ENCODE results near the gene MPP3. TPM values are rescaled to one million over a fixed set of nuclear protein-coding genes. Genes with fewer than 3 reads are reported as not detected.

MPP3 gene
- polyA plus RNA-seq, 3 donors from 2014 or later: not detected

DNA sequence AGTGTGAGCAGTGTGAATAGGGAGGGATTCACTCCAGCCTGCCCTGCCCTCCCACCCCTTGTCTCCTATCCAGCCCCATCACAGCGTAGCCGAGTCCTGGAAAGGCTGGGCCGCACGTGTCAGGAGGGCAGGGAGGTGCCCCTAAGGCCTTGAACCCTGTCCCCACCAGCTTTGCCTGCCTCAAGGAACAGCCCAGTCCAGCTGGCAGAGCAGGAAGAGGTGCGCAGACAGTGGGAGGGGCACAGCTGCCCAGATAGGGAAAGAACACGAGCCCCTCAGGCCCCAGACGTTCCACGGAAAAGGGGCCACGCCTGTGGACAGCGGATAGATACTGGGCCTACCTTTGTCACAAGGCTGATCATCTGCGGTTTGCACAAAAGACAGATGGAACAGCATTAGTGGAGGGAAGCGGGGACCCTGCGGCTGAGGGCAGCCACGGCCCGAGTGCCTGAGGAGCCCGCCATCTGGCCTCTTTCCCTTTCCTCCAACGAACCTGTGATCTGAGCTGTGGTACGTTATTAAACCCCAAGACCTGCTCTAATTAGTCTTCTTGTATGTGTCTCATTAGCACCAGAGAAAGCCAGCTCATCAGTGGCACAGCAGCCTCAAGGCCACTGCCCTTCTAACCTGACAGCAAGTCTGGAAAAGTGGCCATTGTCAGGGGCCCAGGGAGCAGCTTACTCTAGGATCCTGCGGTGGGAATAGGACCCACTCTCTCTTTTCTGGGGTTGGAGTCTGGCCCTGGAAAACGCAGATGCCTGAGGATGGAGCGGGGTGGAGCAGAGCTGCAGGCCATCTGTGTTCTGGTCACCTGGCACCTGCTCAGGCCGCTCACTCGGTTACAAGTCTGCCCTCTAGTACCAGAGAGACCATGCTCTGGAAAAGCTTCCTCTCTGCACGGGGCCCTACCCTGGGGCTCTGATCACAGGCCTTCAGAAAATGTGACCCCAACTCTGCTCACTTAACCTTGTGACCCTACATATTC is 16.3 kb downstream of the MPP3 start:
- DNase-seq: no peak
- Mint-ChIP-seq H3K4me1 (no peaks in the 10 kb centered on the region), H3K27me3 (ENCODE audit: low read depth in 3 of 3) (peaks cover 1 to 7% (median 2%) of the 10 kb centered on the region in 3 donors), H3K27ac (no peak overlapping the region), H3K9me3 (no peaks in the 10 kb centered on the region), H3K4me3 (no peak overlapping the region), H3K36me3 (no peaks in the 10 kb centered on the region)

DNA sequence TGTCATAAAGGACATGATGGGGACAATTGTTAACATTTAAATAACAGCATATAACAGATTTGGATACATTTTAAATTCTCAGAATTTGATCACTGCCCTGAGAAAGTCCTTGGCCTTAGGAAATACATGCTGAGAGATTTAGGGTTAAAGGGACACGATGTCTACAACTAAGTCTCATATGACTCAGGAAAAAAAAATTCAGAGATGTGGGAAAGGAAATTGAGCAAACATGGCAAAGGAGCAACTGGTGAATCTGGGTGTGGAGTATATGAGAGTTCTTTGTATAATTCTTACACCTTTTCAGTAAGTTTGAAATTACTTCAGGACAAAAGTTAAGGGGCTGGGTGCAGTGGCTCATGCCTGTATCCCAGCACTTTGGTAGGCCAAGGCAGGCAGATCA is 18.2 kb downstream of the MPP3 start:
- Mint-ChIP-seq H3K36me3 (no peaks in the 10 kb centered on the region), H3K9me3 (no peaks in the 10 kb centered on the region), H3K27ac (no peak overlapping the region), H3K4me3 (no peak overlapping the region), H3K4me1 (no peaks in the 10 kb centered on the region), H3K27me3 (ENCODE audit: low read depth in 3 of 3) (peaks cover 1 to 11% (median 2%) of the 10 kb centered on the region in 3 donors)
- DNase-seq: no peak

DNA sequence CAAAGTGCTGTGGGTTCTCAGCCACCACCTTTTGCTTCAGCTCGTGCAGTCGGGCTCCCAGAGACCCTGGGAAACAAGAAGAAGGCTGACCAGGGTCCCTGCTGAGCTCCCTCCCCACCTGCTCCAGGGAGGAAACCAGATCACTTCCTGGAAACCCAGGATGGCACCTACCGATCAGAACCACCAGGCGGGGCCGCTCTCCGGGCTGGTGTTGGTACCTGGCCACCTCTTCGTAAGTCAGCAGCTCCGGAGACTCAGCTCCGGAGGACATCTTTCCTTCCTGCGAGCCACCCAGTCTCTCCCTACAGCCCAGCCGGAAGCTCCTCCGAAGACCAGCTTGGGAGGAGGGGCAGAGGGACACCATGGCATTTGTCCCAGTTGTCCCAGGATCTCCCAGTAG is 18.9 kb downstream of the MPP3 start:
- peaks cover 1 to 11% (median 2%) of the 10 kb centered on the region in 3 donors for H3K27me3 Mint-ChIP-seq (ENCODE audit: low read depth in 3 of 3)
- no peak overlapping the region for H3K27ac Mint-ChIP-seq
- H3K36me3 Mint-ChIP-seq: no peaks in the 10 kb centered on the region
- DNase-seq: no peak
- no peak overlapping the region for H3K4me3 Mint-ChIP-seq
- H3K9me3 Mint-ChIP-seq: no peaks in the 10 kb centered on the region
- no peaks in the 10 kb centered on the region for H3K4me1 Mint-ChIP-seq

DNA sequence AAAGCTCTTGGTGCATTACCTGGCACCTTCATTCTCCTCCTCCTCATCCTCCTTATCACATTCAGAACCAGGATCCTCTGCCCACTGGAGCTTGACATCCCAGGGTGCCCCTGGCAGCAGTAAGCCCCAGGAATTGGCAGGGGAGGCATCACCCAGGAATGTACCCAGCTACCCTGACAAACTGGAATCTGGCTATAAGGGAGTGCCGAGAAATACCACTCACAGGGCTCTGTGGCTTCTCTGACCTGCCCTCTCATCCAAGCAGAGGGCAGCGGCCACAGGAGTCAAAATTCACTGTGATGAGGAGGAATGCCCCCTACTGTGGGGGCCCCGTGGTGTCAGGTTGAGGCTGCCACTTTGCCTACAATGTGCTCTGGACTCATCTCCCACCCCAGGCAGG is 19.6 kb downstream of the MPP3 start:
- DNase-seq: no peak
- Mint-ChIP-seq H3K4me1 (no peaks in the 10 kb centered on the region), H3K36me3 (no peaks in the 10 kb centered on the region), H3K27me3 (ENCODE audit: low read depth in 3 of 3) (peaks cover 1 to 11% (median 2%) of the 10 kb centered on the region in 3 donors), H3K4me3 (no peak overlapping the region), H3K27ac (no peak overlapping the region), H3K9me3 (no peaks in the 10 kb centered on the region)

DNA sequence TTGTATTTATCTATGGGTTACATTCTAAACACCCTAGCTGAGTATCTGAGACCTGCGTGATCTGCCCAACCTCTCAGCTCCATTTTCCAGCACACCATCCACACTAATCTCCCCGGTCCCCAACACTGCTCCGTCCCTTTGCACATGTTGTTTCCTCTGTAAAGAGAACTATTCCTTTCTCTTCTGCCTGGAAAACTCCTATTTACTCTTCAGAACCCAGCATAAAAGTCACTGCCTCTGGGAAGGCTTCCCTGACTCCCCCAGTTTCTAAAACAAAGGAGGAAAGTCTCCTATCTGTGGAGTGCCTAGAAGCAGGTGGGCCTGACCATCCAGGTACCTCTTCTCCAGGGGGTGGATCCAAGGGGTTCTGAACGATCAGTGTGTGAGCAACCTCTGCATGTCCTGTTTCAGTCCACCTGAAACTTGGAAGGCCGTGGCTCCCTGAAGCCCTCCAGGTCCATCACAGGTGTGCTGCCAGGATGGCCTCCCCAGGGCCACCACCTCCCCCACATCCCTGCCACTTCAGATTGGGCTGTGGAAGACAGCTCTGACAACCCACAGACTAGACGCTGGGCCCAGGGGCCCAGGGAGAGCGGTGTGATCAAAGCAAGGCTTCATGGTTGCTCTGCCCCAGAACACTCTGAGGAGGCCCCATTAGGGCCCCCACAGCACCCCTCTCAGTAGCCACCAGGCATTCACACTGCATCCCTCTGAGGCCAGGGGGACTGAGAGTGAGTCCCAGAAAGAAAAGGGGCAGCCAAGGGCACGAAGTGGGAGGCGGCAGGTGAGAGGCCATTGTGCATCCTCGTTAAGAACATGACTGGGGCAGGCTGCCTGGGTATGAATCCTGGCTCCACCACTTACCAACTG is 20.3 kb downstream of the MPP3 start:
- Mint-ChIP-seq H3K27me3 (ENCODE audit: low read depth in 3 of 3) (peaks cover 1 to 11% (median 2%) of the 10 kb centered on the region in 3 donors), H3K4me3 (no peak overlapping the region), H3K9me3 (no peaks in the 10 kb centered on the region), H3K36me3 (no peaks in the 10 kb centered on the region), H3K27ac (no peak overlapping the region), H3K4me1 (no peaks in the 10 kb centered on the region)
- no peak for DNase-seq

DNA sequence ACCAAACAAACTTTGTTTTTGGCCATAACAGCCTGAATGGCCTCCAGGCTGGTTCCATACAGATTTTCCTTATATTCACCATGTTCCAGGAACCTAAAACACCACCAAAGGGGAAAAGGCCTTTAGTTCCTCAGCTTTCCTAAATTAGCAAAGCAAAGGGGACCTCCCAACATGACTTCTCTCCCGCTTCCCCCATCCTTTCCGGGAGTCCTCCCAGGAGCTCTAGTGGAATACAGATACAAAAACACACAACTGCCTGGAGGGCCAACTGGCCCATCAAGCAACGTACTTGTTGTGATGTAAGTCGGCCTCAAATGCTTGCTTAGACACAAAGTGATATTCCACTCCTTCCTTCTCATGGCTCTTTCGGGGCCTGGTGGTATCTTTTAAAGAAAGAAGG is 22.1 kb downstream of the MPP3 start:
- Mint-ChIP-seq H3K4me1 (no peaks in the 10 kb centered on the region), H3K9me3 (no peaks in the 10 kb centered on the region), H3K27me3 (ENCODE audit: low read depth in 3 of 3) (peaks cover 0 to 20% (median 4%) of the 10 kb centered on the region in 3 donors), H3K27ac (no peak overlapping the region), H3K36me3 (no peaks in the 10 kb centered on the region), H3K4me3 (no peak overlapping the region)
- no peak for DNase-seq

DNA sequence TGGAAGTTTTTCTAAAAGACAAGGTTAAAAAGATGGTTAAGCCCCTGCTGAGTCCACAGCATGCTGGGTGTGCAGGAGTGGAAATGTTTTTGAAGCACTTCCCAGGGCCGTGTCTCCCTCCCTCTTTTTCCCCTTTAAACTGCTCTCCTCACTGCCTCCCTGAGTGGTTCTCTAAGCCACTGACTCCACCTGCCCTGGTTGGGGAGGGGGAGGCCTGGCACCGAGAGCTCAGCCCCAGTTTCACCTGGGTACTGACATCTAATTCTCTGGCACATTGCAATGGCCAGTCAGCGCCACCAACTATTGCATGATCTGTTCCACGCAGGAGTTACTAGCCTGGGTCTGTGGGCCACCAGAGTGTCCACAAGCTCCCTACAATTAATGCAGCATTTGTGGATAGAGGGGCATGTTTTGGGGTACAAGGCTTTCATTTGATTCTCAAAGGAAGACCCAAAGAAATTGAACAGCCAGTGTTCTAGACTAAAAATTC is 22.7 kb downstream of the MPP3 start:
- H3K4me1 Mint-ChIP-seq: no peaks in the 10 kb centered on the region
- H3K4me3 Mint-ChIP-seq: no peak overlapping the region
- peaks cover 0 to 21% (median 4%) of the 10 kb centered on the region in 3 donors for H3K27me3 Mint-ChIP-seq (ENCODE audit: low read depth in 3 of 3)
- H3K9me3 Mint-ChIP-seq: peaks cover 0 to 1% (median 0%) of the 10 kb centered on the region in 6 donors
- DNase-seq: no peak
- H3K27ac Mint-ChIP-seq: no peak overlapping the region
- H3K36me3 Mint-ChIP-seq: peaks cover 0 to 3% (median 0%) of the 10 kb centered on the region in 3 donors

DNA sequence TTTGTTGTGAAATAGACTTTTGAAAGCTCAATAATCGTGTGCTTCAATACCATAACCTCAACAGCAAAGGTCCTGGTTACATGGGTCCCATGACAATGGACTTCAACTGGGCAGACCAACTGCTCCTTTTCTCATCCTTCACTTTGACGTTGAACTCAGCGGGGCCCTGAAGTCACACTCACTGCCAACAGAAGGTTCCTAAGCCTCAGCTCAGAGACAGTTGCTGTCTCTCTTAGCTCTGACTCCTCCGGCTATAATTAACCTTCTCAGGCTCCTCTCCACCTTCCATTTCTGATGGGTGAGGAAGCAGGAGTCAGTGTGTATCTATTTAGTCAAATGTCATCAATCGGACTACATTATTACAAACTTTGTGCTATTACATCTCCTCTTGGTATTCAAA is 23.8 kb downstream of the MPP3 start:
- Mint-ChIP-seq H3K36me3 (peaks cover 0 to 4% (median 2%) of the 10 kb centered on the region in 3 donors), H3K4me1 (no peaks in the 10 kb centered on the region), H3K4me3 (no peak overlapping the region), H3K27ac (no peak overlapping the region), H3K27me3 (ENCODE audit: low read depth in 3 of 3) (peaks cover 0 to 27% (median 5%) of the 10 kb centered on the region in 3 donors), H3K9me3 (peaks cover 0 to 5% (median 0%) of the 10 kb centered on the region in 6 donors)
- no peak for DNase-seq

DNA sequence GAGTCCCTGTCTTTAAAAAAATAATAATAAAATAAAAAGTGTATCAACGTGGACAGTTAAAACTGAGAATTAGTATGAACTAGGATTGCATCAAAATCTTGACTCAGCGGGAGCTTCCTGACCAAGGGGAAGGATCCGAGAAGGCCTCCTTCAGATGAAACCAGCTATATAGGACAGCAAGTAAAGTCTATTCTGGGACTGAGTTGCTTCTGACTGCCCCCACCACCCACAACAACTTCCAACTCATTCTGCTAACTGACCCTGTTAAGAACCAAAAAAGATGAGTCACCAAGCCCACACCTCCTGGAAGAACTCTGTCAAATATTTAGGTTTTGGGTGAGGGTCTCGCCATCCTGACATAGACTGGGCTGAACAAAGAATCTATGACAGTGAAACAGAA is 24.9 kb downstream of the MPP3 start:
- Mint-ChIP-seq H3K27me3 (ENCODE audit: low read depth in 3 of 3) (peaks cover 0 to 34% (median 5%) of the 10 kb centered on the region in 3 donors), H3K4me1 (no peaks in the 10 kb centered on the region), H3K4me3 (no peak overlapping the region), H3K9me3 (peaks cover 0 to 5% (median 0%) of the 10 kb centered on the region in 6 donors), H3K36me3 (peaks cover 0 to 4% (median 4%) of the 10 kb centered on the region in 3 donors), H3K27ac (no peak overlapping the region)
- no peak for DNase-seq

DNA sequence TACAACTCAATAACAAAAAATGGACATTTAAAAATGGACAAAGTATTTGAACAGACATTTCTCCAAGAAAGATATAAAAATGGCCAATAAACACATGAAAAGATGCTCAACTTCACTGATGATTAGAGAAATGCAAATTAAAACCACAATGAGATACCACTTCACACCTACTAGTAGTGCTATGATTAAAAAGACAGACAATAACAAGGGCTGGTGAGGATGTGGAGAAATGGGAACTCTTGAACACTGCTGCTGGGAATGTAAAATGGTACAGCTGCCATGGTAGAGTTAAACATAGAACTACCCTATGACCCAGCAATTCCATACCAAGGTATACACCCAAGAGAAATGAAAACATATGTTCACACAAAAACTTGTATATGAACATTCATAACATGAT is 27.8 kb downstream of the MPP3 start:
- no peak for DNase-seq
- Mint-ChIP-seq H3K27me3 (ENCODE audit: low read depth in 3 of 3) (peaks cover 0 to 28% (median 3%) of the 10 kb centered on the region in 3 donors), H3K4me1 (no peaks in the 10 kb centered on the region), H3K27ac (no peak overlapping the region), H3K36me3 (peaks cover 0 to 4% (median 4%) of the 10 kb centered on the region in 3 donors), H3K4me3 (no peak overlapping the region), H3K9me3 (peaks cover 0 to 5% (median 0%) of the 10 kb centered on the region in 6 donors)

DNA sequence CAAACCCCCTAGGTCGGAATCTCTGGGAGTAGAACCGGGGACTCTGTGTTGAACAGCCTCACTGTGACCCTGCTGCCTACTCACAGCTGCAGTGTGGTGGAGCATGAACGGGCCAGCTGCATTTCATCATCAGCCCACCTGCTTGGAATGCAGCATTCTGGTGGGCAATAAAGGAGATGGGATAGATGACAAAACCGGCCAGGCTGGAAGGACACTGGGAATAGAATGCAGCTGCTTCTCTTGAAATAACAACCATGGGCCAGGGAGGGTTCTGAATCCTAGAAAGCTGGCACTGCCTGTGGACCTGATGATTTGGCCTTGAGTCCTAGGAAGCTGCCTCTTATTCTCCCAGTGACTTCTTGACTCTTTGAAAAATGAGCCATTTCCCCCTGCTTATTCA is 29.2 kb downstream of the MPP3 start:
- Mint-ChIP-seq H3K27me3 (ENCODE audit: low read depth in 3 of 3) (peaks cover 1 to 28% (median 5%) of the 10 kb centered on the region in 3 donors), H3K27ac (no peak overlapping the region)

DNA sequence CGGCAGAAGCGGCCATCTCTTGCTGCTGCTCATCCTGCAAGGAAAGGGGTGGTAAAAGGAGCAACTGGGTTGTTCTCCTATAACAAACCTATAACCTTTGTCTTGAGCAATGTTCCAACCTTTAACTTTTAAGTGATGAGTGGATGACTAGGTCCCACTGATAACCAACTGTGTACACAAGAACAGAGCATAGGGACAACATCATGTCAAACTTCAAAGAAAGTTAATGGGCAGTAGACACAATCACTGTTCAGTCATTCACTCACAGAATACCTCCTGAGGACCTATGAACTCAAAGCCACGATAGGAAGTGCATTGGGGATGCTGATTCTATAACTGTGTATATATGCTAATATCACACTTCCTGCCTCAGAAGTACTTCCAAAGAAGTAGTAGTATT is 31.1 kb downstream of the MPP3 start:
- Mint-ChIP-seq H3K4me1 (no peaks in the 10 kb centered on the region), H3K4me3 (no peak overlapping the region), H3K27me3 (ENCODE audit: low read depth in 3 of 3) (peaks cover 4 to 26% (median 5%) of the 10 kb centered on the region in 3 donors), H3K27ac (no peak overlapping the region), H3K9me3 (peaks cover 0 to 5% (median 0%) of the 10 kb centered on the region in 6 donors), H3K36me3 (peaks cover 0 to 4% (median 4%) of the 10 kb centered on the region in 3 donors)
- no peak for DNase-seq

More for the DNA sequence above, 29.2 kb downstream of the MPP3 start:
- peaks cover 0 to 5% (median 0%) of the 10 kb centered on the region in 6 donors for H3K9me3 Mint-ChIP-seq
- no peak for DNase-seq
- H3K4me3 Mint-ChIP-seq: no peak overlapping the region
- peaks cover 0 to 4% (median 4%) of the 10 kb centered on the region in 3 donors for H3K36me3 Mint-ChIP-seq
- no peaks in the 10 kb centered on the region for H3K4me1 Mint-ChIP-seq

DNA sequence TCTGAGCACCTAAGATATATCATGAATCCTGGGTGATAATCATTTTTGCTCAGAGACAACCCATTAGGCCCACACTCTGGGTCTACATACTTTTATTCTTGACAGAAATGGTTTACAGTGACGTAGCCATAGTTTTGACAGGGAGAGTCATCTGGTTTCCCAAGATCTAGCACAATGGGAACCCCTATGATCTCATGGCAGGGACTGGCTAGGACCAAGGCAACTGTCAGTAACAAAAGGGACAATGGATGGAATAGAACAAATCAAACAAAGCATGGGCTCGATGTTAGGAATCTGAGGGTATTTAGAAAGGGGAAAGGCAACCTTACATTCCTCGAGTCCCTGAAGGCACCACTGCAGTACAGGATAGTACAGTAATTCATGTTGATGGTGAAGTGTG is 32.2 kb downstream of the MPP3 start:
- H3K9me3 Mint-ChIP-seq: peaks cover 0 to 5% (median 0%) of the 10 kb centered on the region in 6 donors
- DNase-seq: no peak
- H3K36me3 Mint-ChIP-seq: peaks cover 0 to 4% (median 4%) of the 10 kb centered on the region in 3 donors
- H3K4me1 Mint-ChIP-seq: no peaks in the 10 kb centered on the region
- H3K4me3 Mint-ChIP-seq: no peak overlapping the region
- H3K27me3 Mint-ChIP-seq (ENCODE audit: low read depth in 3 of 3): peaks cover 4 to 24% (median 4%) of the 10 kb centered on the region in 3 donors
- H3K27ac Mint-ChIP-seq: no peak overlapping the region

All from immature natural killer cell (primary cell).